Skeletal muscle tissue (tissue), 4 donors: ENCODE measurements around the gene FAM193A. TPM values are rescaled to one million over a fixed set of nuclear protein-coding genes. Genes with fewer than 3 reads are reported as not detected.
A peak's percentile ranks its signal among the peaks of the same experiment; 100 is the strongest.

Experiments
- H3K27ac ChIP-seq: one replicate; pipeline ENCODE4 v1.7.0; 2013; ENCODE audit warnings: mild to moderate bottlenecking, low read depth, low read length, inconsistent platforms
- H3K27me3 ChIP-seq, 3 donors: one replicate each; pipeline ENCODE4 v1.7.0; 2013; ENCODE audit warnings: low read length in 3 of 3; ENCODE audit not compliant: control insufficient read depth in 3 of 3, insufficient read depth in 3 of 3
- H3K36me3 ChIP-seq, 3 donors: one replicate each; pipeline ENCODE4 v1.7.0; 2013; ENCODE audit warnings: low read length in 3 of 3; ENCODE audit not compliant: control insufficient read depth in 3 of 3, insufficient read depth in 3 of 3
- H3K4me1 ChIP-seq, 3 donors: one replicate each; pipeline ENCODE4 v1.7.0; 2013; ENCODE audit warnings: low read length in 3 of 3, mild to moderate bottlenecking in 3 of 3; ENCODE audit not compliant: control insufficient read depth in 3 of 3, insufficient read depth in 3 of 3
- H3K4me3 ChIP-seq, 3 donors: one replicate each; pipeline ENCODE4 v1.7.0; 2013; ENCODE audit warnings: low read length in 3 of 3
- H3K9ac ChIP-seq, 3 donors: one replicate each; pipeline ENCODE4 v1.7.0; 2013; ENCODE audit warnings: low read length in 3 of 3, mild to moderate bottlenecking in 3 of 3, moderate library complexity in 2 of 3, low read depth in 1 of 3
- H3K9me3 ChIP-seq, 3 donors: one replicate each; pipeline ENCODE4 v1.7.0; 2013; ENCODE audit warnings: low read length in 3 of 3; ENCODE audit not compliant: control insufficient read depth in 3 of 3
- total RNA-seq: library from RNA; depleted of rRNA; stranded (reverse); fragments of >200 nt; gene quantifications from one replicate; pipeline ENCODE4 v1.2.3, GENCODE V29; 2014
- donor health status: Osteomylitis.

FAM193A gene
- total RNA-seq, 1 donor from 2014 or later, result 10.4 TPM

GRCh38 chr4:2699534-2699933 is 163.1 kb downstream of the FAM193A start:
- no peak overlapping the region for H3K27ac ChIP-seq
- H3K4me3 ChIP-seq, result no peak overlapping the region
- peaks cover 64 to 77% (median 75%) of the 10 kb centered on the region in 3 donors for H3K36me3 ChIP-seq
- H3K9me3 ChIP-seq, result no peaks in the 10 kb centered on the region
- no peaks in the 10 kb centered on the region for H3K27me3 ChIP-seq
- no peaks in the 10 kb centered on the region for H3K4me1 ChIP-seq
- H3K9ac ChIP-seq, result no peak overlapping the region

GRCh38 chr4:2700031-2700430 is 163.6 kb downstream of the FAM193A start:
- Histone ChIP-seq H3K9me3 (no peaks in the 10 kb centered on the region), H3K27ac (no peak overlapping the region), H3K4me3 (no peak overlapping the region), H3K9ac (no peak overlapping the region), H3K4me1 (no peaks in the 10 kb centered on the region), H3K36me3 (peaks cover 59 to 75% (median 73%) of the 10 kb centered on the region in 3 donors), H3K27me3 (no peaks in the 10 kb centered on the region)

- H3K9ac ChIP-seq, result no peak overlapping the region
- no peaks in the 10 kb centered on the region for H3K27me3 ChIP-seq
- no peaks in the 10 kb centered on the region for H3K4me1 ChIP-seq
- no peak overlapping the region for H3K27ac ChIP-seq
- no peak overlapping the region for H3K4me3 ChIP-seq
- H3K36me3 ChIP-seq, result peaks cover 43 to 57% (median 57%) of the 10 kb centered on the region in 3 donors
- no peaks in the 10 kb centered on the region for H3K9me3 ChIP-seq
These were observed 165.9 kb downstream of the FAM193A start for GRCh38 chr4:2702361-2702760.

- H3K27me3 ChIP-seq, result no peaks in the 10 kb centered on the region
- no peak overlapping the region for H3K9ac ChIP-seq
- no peaks in the 10 kb centered on the region for H3K9me3 ChIP-seq
- H3K4me3 ChIP-seq, result no peak overlapping the region
- peaks cover 39 to 53% (median 53%) of the 10 kb centered on the region in 3 donors for H3K36me3 ChIP-seq
- H3K27ac ChIP-seq, result no peak overlapping the region
- H3K4me1 ChIP-seq, result no peaks in the 10 kb centered on the region
These were observed 166.3 kb downstream of the FAM193A start for GRCh38 chr4:2702770-2703169.

- Histone ChIP-seq H3K4me1 (peaks cover 3 to 7% (median 6%) of the 10 kb centered on the region in 3 donors), H3K9me3 (no peaks in the 10 kb centered on the region), H3K27ac (no peak overlapping the region), H3K27me3 (no peaks in the 10 kb centered on the region), H3K4me3 (no peak overlapping the region), H3K36me3 (peaks cover 6 to 16% (median 14%) of the 10 kb centered on the region in 3 donors), H3K9ac (no peak overlapping the region)
These were observed 175.9 kb downstream of the FAM193A start for GRCh38 chr4:2712261-2712842.

GRCh38 chr4:2713337-2713736 is 176.9 kb downstream of the FAM193A start:
- no peaks in the 10 kb centered on the region for H3K9me3 ChIP-seq
- peak overlapping the region; percentile 28 for H3K27ac ChIP-seq
- H3K27me3 ChIP-seq, result no peaks in the 10 kb centered on the region
- peaks cover 3 to 7% (median 6%) of the 10 kb centered on the region in 3 donors for H3K4me1 ChIP-seq
- no peak overlapping the region for H3K9ac ChIP-seq
- H3K36me3 ChIP-seq, result peaks cover 6 to 16% (median 14%) of the 10 kb centered on the region in 3 donors
- no peak overlapping the region for H3K4me3 ChIP-seq

- Histone ChIP-seq H3K9me3 (no peaks in the 10 kb centered on the region), H3K36me3 (peaks cover 6 to 17% (median 16%) of the 10 kb centered on the region in 3 donors), H3K4me3 (no peak overlapping the region), H3K9ac (no peak overlapping the region), H3K27me3 (no peaks in the 10 kb centered on the region), H3K4me1 (peaks cover 3 to 7% (median 6%) of the 10 kb centered on the region in 3 donors), H3K27ac (peak overlapping the region; percentile 28)
These were observed 177.8 kb downstream of the FAM193A start for GRCh38 chr4:2714061-2714770.

- no peaks in the 10 kb centered on the region for H3K27me3 ChIP-seq
- no peak overlapping the region for H3K4me3 ChIP-seq
- peak overlapping the region; percentile 28 for H3K27ac ChIP-seq
- H3K4me1 ChIP-seq, result peaks cover 3 to 7% (median 6%) of the 10 kb centered on the region in 3 donors
- no peaks in the 10 kb centered on the region for H3K9me3 ChIP-seq
- no peak overlapping the region for H3K9ac ChIP-seq
- peaks cover 9 to 19% (median 16%) of the 10 kb centered on the region in 3 donors for H3K36me3 ChIP-seq
These were observed 178.5 kb downstream of the FAM193A start for GRCh38 chr4:2714918-2715317.

- Histone ChIP-seq H3K9ac (no peak overlapping the region), H3K27ac (no peak overlapping the region), H3K36me3 (peaks cover 9 to 24% (median 19%) of the 10 kb centered on the region in 3 donors), H3K4me3 (no peak overlapping the region), H3K4me1 (peaks cover 3 to 7% (median 6%) of the 10 kb centered on the region in 3 donors), H3K9me3 (no peaks in the 10 kb centered on the region), H3K27me3 (no peaks in the 10 kb centered on the region)
These were observed 179.0 kb downstream of the FAM193A start for GRCh38 chr4:2715426-2715825.

GRCh38 chr4:2716236-2716635 is 179.8 kb downstream of the FAM193A start:
- H3K9me3 ChIP-seq, result no peaks in the 10 kb centered on the region
- no peak overlapping the region for H3K4me3 ChIP-seq
- peaks cover 12 to 29% (median 23%) of the 10 kb centered on the region in 3 donors for H3K36me3 ChIP-seq
- no peak overlapping the region for H3K27ac ChIP-seq
- peaks cover 3 to 7% (median 6%) of the 10 kb centered on the region in 3 donors for H3K4me1 ChIP-seq
- H3K27me3 ChIP-seq, result no peaks in the 10 kb centered on the region
- H3K9ac ChIP-seq, result no peak overlapping the region
